ENCODE results near the gene MAP4K2. TPM values are rescaled to one million over a fixed set of nuclear protein-coding genes. Genes with fewer than 3 reads are reported as not detected.

Gene MAP4K2
- total and polyA plus RNA-seq, 2 of the 8 experiments (the other 6 are each of a cell fraction or from before 2014, with no cell fraction given) = 20.1 to 20.7 TPM

GRCh38 chr11:64786308-64786707 is 16.7 kb downstream of the MAP4K2 start (continued):
- TF ChIP-seq CHD7 (IDR thresholded peaks at IDR 0.05; ENCODE audit: insufficient replicate concordance, low read length) (no peak), KDM4A (IDR thresholded peaks at IDR 0.05; ENCODE audit: low read depth, low read length, severe bottlenecking) (no peak), SP1 (IDR thresholded peaks at IDR 0.05; ENCODE audit: low read depth, low read length) (no peak), RAD21 (IDR thresholded peaks at IDR 0.05 in 1 of 2, conservative IDR thresholded peaks at IDR 0.05 in 1 of 2; ENCODE audit: low read depth in 2 of 2, low read length in 2 of 2) (no peak), SIN3A (conservative IDR thresholded peaks at IDR 0.05 in 1 of 2, IDR thresholded peaks at IDR 0.05 in 1 of 2; ENCODE audit: low read depth in 1 of 2, low read length in 2 of 2) (no peak), KDM5A (IDR thresholded peaks at IDR 0.05; ENCODE audit: low read length) (no peak), CBX5 (IDR thresholded peaks at IDR 0.05; ENCODE audit: low read depth, low read length) (no peak), EGR1 (IDR thresholded peaks at IDR 0.05; ENCODE audit: borderline replicate concordance, low read depth, low read length) (no peak), USF2 (IDR thresholded peaks at IDR 0.05; ENCODE audit: low read length) (no peak), BRCA1 (IDR thresholded peaks at IDR 0.05; ENCODE audit: low read depth, low read length) (no peak)

All from H1 (cell line).